Measurements from ENCODE around the gene BAZ1B. TPM values are rescaled to one million over a fixed set of nuclear protein-coding genes. Genes with fewer than 3 reads are reported as not detected.
A peak's percentile ranks its signal among the peaks of the same experiment; 100 is the strongest.
"Not testable (repeated sequence)": the region's sequence is repeated elsewhere in the genome, so short reads cannot be mapped to it uniquely, and the experiment has no call there.

BAZ1B gene
- total RNA-seq, 3 donors from 2014 or later: 86.5 to 93.5 (median 93.3) TPM

DNA sequence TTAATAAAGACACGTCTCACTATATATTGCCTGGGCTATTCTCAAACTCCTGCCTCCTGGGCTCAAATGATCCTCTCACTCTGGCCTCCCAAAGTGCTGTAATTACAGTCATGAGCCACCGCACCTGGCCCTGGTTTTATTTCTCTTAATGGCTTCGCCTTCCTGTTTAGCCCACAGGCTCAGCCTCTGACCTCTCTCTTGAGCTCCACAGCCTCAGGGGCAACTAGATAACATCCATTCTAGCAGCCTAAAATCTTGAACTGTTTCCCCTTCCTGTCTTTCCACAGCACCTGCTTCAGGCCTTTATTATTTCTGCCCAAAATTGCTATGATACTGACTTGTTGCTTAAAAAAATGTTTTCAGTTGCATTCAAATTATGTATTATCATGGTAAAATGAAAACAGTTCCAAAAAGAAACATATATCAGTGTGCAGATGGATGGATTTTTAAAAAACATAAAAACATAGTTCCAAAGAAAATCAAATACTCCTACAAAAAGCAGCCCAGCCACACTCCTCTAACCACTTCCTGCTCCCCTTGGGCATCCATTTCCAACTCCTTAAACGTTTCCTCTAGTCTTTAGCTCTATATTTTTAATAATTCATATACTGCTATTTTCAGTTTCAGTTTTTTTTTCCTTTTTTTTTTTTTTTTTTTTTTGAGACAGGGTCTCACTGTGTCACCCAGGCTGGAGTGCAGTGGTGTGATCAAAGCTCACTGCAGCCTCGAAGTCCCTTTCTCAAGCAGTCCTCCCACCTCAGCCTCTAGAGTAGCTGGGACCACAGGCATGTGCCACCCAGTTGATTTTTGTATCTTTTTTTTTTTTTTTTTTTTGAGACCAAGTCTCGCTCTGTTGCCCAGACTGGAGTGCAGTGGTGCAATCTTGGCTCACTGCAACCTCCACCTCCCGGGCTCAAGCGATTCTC lies 5.1 kb upstream of the BAZ1B start:
- ATAC-seq (no peak), DNase-seq (no peak)
- Mint-ChIP-seq H3K4me3 (no peak overlapping the region), H3K9me3 (no peaks in the 10 kb centered on the region), H3K36me3 (ENCODE audit: insufficient read depth) (no peaks in the 10 kb centered on the region), H3K27me3 (ENCODE audit: low read depth) (no peaks in the 10 kb centered on the region), H3K4me1 (ENCODE audit: low read depth) (peaks cover 36% of the 10 kb centered on the region)

GRCh38 chr7:73526158-73526494 lies 4.0 kb upstream of the BAZ1B start:
- not testable (repeated sequence) for ATAC-seq; H3K27me3 Mint-ChIP-seq (ENCODE audit: low read depth); H3K9me3 Mint-ChIP-seq; H3K36me3 Mint-ChIP-seq (ENCODE audit: insufficient read depth); DNase-seq; H3K4me3 Mint-ChIP-seq
- H3K4me1 Mint-ChIP-seq (ENCODE audit: low read depth): peaks cover 37% of the 10 kb centered on the region

DNA sequence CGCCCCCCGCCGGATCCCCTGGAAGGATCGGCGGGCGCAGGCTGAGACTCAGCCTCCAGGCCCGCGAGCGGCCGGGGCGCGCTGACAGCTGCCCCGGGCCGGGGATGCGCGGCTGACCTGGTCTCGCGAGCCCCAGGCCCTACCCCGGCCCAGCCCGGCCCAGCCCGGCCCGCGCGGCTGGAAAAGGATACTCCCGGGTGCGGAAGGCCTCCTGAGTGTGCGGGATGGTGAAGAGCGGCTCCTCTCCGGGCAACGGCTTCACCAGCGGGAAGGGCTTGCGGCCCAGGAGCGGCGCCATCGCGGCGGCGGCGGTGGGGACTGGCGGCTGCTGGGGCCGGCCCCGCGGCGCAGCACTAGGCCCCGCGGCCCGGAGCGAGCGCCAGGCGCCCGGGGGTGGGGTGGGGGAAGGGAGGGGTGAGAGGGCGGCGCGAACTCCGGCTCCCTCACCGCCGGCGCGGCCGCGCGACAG lies 423 bp downstream of the BAZ1B start:
- Mint-ChIP-seq H3K4me1 (ENCODE audit: low read depth) (peaks cover 62% of the 10 kb centered on the region), H3K36me3 (ENCODE audit: insufficient read depth) (peaks cover 22% of the 10 kb centered on the region), H3K4me3 (peak overlapping the region; percentile 91), H3K9me3 (no peaks in the 10 kb centered on the region), H3K27me3 (ENCODE audit: low read depth) (no peaks in the 10 kb centered on the region)
- peak; percentile 57 to 58 for ATAC-seq
- peak; percentile 9 for DNase-seq

DNA sequence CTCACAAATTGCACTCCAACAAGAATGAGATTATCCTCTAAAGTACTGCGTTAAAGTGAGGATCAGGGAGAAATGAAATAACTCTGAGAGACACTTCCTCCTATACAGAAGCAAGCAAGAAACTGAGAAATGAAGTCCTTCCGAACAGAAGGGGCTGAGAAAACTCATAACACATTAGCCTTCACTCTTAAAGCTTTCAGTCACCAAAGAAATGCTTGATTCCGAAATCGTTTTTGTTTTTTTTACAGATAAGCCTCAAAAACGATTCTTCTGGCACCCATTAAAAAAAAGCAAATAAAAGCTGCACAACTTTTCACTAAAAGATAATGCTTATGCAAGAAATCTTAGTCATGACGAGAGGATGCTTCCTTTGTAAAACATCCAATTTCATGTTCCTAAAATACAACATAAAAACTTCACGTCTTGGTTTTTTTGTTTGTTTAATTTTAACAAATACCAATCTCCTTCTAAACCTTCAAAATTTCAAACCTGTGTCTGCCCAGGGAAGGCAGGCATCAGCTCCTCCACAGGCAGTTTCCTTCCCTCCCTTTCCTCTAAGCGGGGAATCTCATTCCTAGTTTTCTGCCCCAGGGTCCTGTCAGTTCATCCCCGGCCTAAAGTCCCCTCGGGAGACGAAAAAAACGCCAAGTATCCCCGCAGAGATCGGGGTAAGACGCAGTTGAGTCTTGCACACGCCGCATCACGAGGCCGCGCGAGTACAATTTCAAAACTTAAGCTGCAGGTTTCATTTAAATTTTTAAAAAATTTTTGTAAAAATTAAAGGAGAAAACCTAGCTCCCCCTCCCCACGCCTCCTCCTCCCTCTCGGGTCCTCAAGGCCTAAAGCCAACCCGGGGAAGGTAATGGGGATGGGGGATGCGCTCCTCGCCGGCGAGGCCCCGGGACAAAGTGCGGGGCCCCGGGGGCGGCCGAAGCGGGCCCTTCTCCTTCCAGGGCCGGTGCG lies 1.1 kb downstream of the BAZ1B start:
- peak overlapping the region; percentile 97 for H3K4me3 Mint-ChIP-seq
- H3K9me3 Mint-ChIP-seq: no peaks in the 10 kb centered on the region
- H3K27me3 Mint-ChIP-seq (ENCODE audit: low read depth): no peaks in the 10 kb centered on the region
- ATAC-seq (no peak), DNase-seq (no peak)
- H3K36me3 Mint-ChIP-seq (ENCODE audit: insufficient read depth): peaks cover 22% of the 10 kb centered on the region
- H3K4me1 Mint-ChIP-seq (ENCODE audit: low read depth): peaks cover 62% of the 10 kb centered on the region

GRCh38 chr7:73519867-73520672 lies 2.0 kb downstream of the BAZ1B start:
- DNase-seq (peak; percentile 19), ATAC-seq (no peak)
- peak overlapping the region; percentile 97 for H3K4me3 Mint-ChIP-seq
- H3K9me3 Mint-ChIP-seq: no peaks in the 10 kb centered on the region
- H3K27me3 Mint-ChIP-seq (ENCODE audit: low read depth): no peaks in the 10 kb centered on the region
- peaks cover 56% of the 10 kb centered on the region for H3K4me1 Mint-ChIP-seq (ENCODE audit: low read depth)
- peaks cover 24% of the 10 kb centered on the region for H3K36me3 Mint-ChIP-seq (ENCODE audit: insufficient read depth)

DNA sequence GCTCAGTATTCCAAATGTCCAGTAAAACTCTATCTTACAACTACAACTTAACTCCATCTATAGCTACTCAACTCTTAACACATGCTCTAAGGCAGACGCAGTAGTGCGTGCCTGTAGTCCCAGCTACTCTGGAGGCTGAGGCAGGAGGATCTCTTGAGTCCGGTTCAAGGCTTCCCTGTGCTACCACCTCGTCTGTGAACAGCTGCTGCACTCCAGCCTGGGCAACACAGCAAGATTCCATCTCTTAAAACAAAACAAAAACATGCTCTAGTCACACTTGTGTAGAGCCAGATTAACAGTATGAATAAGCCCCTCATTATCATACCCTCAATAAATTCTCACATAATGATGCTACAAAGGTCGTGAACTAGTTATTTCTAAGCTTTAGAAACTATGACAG lies 3.6 kb downstream of the BAZ1B start:
- Mint-ChIP-seq H3K9me3 (no peaks in the 10 kb centered on the region), H3K27me3 (ENCODE audit: low read depth) (no peaks in the 10 kb centered on the region), H3K4me1 (ENCODE audit: low read depth) (peaks cover 55% of the 10 kb centered on the region), H3K36me3 (ENCODE audit: insufficient read depth) (peaks cover 31% of the 10 kb centered on the region), H3K4me3 (peak overlapping the region; percentile 97)
- ATAC-seq: no peak
- no peak for DNase-seq

GRCh38 chr7:73517241-73517995 lies 4.7 kb downstream of the BAZ1B start:
- Mint-ChIP-seq H3K27me3 (ENCODE audit: low read depth) (no peaks in the 10 kb centered on the region), H3K36me3 (ENCODE audit: insufficient read depth) (peaks cover 35% of the 10 kb centered on the region), H3K4me1 (ENCODE audit: low read depth) (peaks cover 55% of the 10 kb centered on the region), H3K9me3 (no peaks in the 10 kb centered on the region), H3K4me3 (peak overlapping the region; percentile 40)
- no peak for ATAC-seq
- no peak for DNase-seq

- DNase-seq: no peak
- H3K4me1 Mint-ChIP-seq (ENCODE audit: low read depth): peaks cover 56% of the 10 kb centered on the region
- H3K9me3 Mint-ChIP-seq: no peaks in the 10 kb centered on the region
- H3K36me3 Mint-ChIP-seq (ENCODE audit: insufficient read depth): peaks cover 37% of the 10 kb centered on the region
- no peak overlapping the region for H3K4me3 Mint-ChIP-seq
- ATAC-seq: no peak
- no peaks in the 10 kb centered on the region for H3K27me3 Mint-ChIP-seq (ENCODE audit: low read depth)
Measured at GRCh38 chr7:73515178-73515577, 6.9 kb downstream of the BAZ1B start.

DNA sequence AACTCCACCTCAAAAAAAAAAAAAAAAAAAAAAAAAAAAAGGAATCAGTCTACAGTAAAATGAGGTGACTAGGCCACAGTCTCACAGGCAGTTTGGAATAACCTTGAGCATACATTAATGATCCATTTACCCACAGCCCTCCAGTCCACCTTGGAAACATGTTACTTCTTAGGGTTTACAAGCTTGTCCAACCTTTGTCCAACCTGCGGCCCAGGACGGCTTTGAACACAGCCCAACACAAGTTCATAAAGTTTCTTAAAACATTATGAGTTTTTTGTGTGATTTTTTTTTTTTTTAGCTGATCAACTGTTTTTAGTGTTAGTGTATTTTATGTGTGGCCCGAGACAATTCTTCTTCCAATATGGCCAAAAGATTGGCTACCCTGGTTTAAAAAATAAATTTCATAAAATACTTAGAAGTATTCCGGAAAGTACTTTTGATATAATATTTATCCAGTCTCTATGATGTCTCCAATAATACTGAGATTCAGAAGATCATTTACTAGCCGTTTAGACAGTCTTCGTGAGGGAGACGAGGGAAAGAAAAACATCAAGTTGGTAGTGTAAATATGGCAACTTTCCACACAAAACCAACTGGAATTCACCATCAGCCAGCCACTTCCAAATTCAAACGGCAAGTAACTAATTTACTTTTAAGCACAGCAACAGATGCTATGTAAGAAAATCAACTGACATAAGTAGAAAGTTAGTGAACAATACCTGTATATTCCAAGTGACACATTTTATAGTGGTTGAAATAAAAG lies 9.9 kb downstream of the BAZ1B start:
- H3K4me3 Mint-ChIP-seq: no peak overlapping the region
- no peak for ATAC-seq
- no peak for DNase-seq
- H3K4me1 Mint-ChIP-seq (ENCODE audit: low read depth): peaks cover 30% of the 10 kb centered on the region
- H3K27me3 Mint-ChIP-seq (ENCODE audit: low read depth): no peaks in the 10 kb centered on the region
- H3K36me3 Mint-ChIP-seq (ENCODE audit: insufficient read depth): peaks cover 32% of the 10 kb centered on the region
- H3K9me3 Mint-ChIP-seq: no peaks in the 10 kb centered on the region

DNA sequence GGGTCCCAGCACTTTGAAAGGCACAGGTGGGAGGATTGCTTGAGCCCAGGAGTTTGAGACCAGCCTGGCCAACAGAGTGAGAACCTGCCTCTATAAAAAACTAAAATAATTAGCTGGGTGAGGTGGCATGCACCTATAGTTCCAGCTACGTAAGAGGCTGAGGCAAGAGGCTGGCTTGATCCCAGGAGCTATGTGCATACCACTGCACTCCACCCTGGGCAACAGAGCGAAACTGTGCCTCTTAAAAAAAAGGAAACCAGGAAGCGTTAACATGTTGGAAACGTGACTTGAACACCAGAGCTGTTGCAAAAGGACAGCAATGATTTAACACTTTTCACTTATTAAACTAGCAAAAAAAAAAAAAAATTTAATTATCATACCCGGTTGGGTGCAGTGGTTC lies 12.6 kb downstream of the BAZ1B start:
- H3K4me1 Mint-ChIP-seq (ENCODE audit: low read depth): peaks cover 21% of the 10 kb centered on the region
- peaks cover 40% of the 10 kb centered on the region for H3K36me3 Mint-ChIP-seq (ENCODE audit: insufficient read depth)
- H3K9me3 Mint-ChIP-seq: no peaks in the 10 kb centered on the region
- ATAC-seq (no peak), DNase-seq (no peak)
- no peak overlapping the region for H3K4me3 Mint-ChIP-seq
- H3K27me3 Mint-ChIP-seq (ENCODE audit: low read depth): no peaks in the 10 kb centered on the region

DNA sequence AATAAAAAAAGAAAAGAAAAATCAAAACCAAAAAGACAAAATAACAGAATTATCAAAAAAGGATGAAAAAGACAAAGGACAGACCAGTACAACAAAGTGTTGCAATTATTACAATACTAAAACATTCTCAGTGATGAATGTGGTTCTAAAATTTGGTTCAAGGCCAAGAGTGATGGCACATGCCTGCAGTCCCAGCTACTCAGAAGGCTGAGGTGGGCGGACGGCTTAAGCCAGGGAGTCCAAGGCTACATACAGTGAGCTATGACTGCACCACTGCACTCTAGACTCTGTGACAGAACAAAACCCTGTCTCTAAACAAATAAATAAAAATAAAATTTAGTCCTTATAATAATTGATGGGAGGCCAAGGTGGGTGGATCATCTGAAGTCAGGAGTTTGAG lies 14.5 kb downstream of the BAZ1B start:
- peaks cover 35% of the 10 kb centered on the region for H3K36me3 Mint-ChIP-seq (ENCODE audit: insufficient read depth)

GRCh38 chr7:73504920-73505319 lies 17.2 kb downstream of the BAZ1B start:
- peaks cover 33% of the 10 kb centered on the region for H3K36me3 Mint-ChIP-seq (ENCODE audit: insufficient read depth)

More for the DNA sequence above, 14.5 kb downstream of the BAZ1B start:
- Mint-ChIP-seq H3K4me3 (no peak overlapping the region), H3K9me3 (no peaks in the 10 kb centered on the region), H3K27me3 (ENCODE audit: low read depth) (no peaks in the 10 kb centered on the region), H3K4me1 (ENCODE audit: low read depth) (peaks cover 12% of the 10 kb centered on the region)
- ATAC-seq (no peak), DNase-seq (no peak)

GRCh38 chr7:73504017-73504416 lies 18.1 kb downstream of the BAZ1B start:
- no peaks in the 10 kb centered on the region for H3K27me3 Mint-ChIP-seq (ENCODE audit: low read depth)
- H3K4me1 Mint-ChIP-seq (ENCODE audit: low read depth): peaks cover 4% of the 10 kb centered on the region
- H3K9me3 Mint-ChIP-seq: no peaks in the 10 kb centered on the region
- peaks cover 38% of the 10 kb centered on the region for H3K36me3 Mint-ChIP-seq (ENCODE audit: insufficient read depth)
- DNase-seq (no peak), ATAC-seq (no peak)
- no peak overlapping the region for H3K4me3 Mint-ChIP-seq

More at GRCh38 chr7:73504920-73505319, 17.2 kb downstream of the BAZ1B start:
- no peak for ATAC-seq
- DNase-seq: no peak
- Mint-ChIP-seq H3K9me3 (no peaks in the 10 kb centered on the region), H3K27me3 (ENCODE audit: low read depth) (no peaks in the 10 kb centered on the region), H3K4me3 (no peak overlapping the region), H3K4me1 (ENCODE audit: low read depth) (peaks cover 4% of the 10 kb centered on the region)

Measured in activated T-cell treated with anti-CD3 and anti-CD28 coated beads, Interleukin-2, amount 50 U/mL, for 4 hours (primary cell).